Measurements from ENCODE around the gene ACY1.
"Not testable (repeated sequence)": the region's sequence is repeated elsewhere in the genome, so short reads cannot be mapped to it uniquely, and the experiment has no call there.

ACY1 gene

DNA sequence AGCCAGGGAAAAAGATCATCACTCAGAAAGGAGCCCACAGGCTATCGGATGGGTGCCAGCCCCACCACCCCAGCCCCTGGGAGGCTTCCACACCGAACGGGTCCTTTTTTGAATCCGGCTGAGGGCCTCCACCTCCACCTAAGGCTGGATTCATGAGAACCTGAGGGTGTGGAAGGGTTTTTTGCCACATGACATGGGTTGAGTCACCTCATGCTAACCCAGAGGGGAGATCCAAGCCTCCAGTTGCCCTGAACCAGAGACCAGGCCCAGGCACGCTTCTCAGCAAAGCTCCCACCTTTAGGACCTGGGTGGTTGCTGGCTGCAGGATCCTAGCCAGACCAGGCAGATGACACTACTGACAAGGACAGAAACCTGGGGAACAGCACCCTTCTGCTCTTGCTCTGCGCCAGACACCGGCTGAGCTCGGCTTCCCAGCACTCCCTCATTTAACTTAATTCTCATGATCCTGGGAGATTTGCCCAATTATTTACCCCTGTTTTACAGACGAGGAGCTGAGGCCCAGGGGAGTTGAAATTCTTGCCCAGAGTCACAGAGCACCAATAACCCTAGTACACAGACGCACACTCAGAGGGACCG lies 47.5 kb downstream of the ACY1 start:
- no peak for DNase-seq

DNA sequence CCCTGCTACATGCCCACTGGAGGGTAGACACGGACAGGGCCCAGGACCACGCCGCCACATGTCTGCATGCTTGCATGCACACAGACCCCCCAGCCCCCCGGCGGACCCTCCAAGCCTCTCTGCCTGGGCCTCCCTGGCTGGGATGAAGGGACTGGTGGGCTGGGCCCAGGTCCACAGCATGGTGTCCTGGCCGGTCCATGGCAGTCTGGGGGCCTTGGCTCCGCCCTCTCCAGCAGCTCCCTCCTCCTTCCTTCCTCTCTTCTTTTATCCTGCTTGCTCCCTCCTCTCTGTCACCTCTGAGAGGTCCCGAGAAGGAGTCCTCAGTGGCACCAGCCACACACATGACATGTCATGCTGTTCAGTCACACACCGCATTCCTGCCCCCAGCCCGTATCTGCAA lies 48.6 kb downstream of the ACY1 start:
- no peak for DNase-seq

DNA sequence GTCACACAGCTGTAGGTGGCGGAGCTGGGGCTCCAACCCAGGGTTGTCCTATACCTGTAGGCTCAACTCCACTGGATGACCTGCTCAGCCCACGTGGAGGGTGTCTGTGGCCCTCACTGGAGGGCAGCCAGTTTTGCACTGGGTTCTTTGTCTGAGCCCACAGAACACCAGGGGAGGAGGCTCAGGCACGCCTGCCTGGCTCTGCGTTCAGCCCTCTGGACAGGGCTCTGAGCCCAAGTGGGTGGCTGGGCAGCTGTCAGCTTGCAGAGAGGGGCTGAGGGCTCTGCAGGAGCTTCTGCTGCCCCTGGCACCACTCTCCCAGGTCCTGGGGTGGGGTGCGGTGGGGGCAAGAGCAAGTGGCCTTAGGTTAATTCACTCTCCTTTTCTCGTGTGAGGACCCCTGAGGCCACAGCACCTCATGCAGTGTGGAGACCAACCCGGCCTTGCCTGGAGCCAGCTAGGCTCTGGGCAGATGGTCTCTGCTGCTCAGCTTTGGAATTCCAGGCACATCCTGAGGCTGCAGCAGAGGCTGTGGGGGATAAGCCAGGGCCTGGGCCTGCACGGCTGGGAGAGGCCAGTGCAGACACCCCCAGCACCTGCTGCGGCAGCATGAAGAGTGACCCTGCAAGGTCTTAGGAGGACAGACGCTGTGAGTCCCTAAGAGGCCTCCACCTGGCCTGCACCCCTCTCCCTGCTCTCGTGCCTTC lies 49.5 kb downstream of the ACY1 start:
- no peak for DNase-seq

DNA sequence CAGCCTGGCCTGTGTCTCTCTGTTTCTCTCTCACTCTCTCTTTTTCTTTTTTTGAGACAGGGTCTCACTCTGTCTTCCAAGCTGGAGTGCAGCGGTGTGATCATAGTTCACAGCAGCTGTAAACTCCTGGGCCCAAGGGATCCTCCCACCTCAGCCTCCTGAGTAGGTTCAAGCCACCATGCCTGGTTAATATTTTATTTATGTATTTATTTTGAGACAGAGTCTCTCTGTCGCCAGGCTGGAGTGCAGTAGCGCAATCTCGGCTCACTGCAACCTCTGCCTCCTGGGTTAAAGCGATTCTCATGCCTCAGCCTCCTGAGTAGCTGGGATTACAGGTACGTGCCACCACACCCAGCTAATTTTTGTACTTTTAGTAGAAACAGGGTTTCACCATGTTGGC lies 50.4 kb downstream of the ACY1 start:
- DNase-seq: not testable (repeated sequence)

DNA sequence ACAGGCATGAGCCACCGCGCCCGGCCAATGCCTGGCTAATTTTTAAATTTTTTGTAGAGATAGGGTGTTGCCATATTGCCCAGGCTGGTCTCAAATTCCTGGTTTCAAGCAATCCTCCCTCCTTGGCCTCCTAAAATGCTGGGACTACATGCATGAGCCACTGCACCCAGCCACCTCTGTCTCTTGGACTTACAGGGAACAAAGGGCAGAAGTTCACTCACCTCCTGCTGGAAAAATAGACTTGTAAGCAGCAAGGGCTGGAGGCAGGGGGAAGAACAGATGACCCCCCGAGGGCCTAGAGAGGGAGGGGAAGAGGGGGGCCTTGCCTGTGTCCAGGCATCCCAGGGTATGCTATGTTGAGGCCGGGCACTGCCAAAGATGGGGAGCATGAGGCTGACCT lies 50.9 kb downstream of the ACY1 start:
- no peak for DNase-seq

DNA sequence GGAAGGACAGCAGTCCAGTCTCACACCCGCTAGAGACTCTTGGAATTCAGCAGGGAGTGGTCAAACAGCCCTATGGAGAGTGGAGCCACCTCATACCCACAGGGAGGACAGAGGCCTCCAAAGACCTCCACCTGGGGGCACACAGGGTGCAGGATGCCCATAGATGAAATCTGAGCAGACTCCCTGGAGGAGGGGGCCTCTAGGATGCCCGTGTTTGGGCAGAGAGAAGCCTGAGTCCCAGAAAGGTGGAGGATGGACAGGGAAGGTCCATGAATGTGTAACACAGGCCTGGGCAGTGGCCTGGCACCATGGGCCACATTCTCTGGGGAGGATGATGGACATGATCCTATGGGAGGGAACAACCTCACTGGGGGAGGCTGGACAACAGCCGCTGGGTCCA lies 51.3 kb downstream of the ACY1 start:
- DNase-seq: no peak

DNA sequence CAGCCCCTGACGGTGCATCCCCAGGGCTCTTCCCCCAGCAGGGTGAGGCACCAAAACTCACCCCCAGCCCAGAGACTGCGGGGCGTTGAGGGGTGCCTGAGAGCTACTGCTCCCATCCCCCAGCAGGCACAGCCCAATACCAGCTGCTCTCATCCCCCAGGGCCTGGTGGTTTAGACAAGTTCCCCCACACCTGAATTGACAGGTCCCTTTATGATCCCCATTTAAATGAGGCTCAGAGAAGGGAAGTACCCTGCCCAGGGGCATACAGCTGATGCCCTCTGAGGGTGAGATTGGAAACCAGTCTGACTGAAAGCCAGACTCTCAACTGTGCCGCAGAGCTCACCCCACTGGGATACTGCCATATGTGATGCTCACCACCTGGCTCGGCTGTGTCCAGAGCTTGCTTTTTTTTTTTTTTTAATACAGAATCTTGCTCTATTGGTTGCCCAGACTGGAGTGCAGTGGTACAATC lies 52.9 kb downstream of the ACY1 start:
- no peak for DNase-seq

DNA sequence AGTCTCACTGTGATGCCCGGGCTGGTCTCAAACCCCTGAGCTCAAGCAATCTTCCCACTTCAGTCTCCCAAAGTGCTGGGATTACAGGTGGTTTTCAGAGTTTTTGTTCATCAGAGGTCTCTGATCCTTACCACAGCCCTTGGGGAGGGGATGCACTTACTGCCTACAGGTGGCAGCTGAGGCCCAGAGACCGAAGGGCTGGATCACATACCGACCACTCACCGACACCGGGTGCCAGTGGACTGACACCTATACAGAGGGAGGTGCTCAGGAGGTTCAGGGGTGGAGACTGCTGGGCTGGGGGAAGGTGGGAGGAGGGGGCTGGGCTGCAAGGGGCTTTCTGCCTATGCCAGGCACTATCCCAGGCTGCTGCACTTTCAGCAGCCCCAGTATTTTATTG lies 53.5 kb downstream of the ACY1 start:
- DNase-seq: no peak

DNA sequence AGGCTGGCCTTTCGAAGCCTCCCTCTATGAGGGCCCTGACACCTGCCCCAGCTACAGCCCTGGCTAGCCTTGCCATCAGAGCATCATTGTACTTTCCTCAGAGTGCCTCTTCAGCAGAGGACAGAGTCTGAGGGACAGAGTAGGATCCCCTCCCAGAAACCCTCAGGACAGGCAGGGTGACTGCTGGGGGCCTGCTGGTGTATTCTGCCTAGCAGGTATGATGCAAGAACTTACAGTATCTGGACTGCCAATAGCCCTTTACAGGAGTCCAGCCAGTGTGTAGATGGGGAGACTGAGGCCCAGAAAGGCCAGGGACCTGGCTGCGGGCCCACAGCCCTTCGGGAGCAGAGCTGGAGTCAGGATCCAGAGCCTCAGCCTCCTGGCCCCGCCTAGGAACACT lies 54.0 kb downstream of the ACY1 start:
- no peak for DNase-seq

DNA sequence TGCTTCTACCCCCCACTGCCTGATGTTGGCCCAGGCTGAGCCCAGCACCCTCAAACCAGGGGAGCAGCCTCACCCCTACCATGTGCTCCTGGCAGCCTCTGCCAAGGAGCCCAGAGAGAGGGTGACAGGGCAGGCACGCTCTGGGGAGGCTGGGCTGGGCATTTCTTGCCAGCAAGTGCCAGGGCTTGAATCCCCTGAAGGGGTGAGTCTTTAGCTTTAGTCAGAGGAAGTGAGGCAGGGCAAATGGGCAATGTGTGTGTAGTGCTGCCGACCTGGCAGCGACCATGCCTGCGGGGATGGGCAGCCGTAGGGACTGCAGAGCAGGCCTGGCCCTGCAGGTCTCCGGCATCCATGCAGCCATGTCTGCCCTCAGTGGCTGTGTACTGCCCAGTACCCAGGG lies 54.9 kb downstream of the ACY1 start:
- DNase-seq: no peak

Data from DMS153 (cell line).